Measurements from ENCODE around the gene CTSL. TPM values are rescaled to one million over a fixed set of nuclear protein-coding genes. Genes with fewer than 3 reads are reported as not detected.

The CTSL gene
- total and polyA plus RNA-seq, 4 donors: 109 to 1,526 (median 213) TPM

DNA sequence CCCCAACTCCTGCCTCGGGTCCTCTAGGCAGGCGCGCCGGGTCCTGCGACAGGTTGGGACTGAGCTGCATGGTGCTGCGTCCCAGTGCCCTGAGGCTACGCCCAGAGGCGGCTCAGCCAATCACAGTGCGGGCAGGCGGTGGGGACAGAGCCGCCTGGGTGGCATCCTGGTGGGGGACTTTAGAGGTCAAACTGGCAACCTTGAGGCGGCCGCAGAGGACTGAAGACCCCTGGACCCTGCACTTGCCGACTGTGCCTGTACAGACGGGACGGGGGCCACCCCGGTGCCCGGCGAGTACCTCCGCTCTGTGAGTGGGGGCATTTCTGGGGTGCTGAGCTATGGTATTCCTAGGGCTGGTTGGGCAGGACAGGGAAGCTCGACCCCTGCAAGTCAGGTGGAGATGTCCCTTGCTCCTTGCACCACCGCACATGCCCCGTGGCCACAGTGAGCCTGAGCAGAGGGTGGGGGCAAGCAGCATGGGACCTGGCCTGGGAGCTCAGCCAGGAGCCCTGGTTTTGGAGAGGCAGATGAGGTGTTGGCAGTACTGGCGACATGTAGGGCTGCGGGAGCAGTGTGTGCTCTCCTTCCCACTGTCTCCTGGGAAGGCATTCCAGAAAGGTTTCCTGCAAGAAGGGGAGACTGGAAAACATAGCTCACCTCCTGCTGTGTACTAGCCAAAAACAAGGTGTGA is 45.5 kb downstream of the CTSL start:
- ATAC-seq (ENCODE audit: insufficient read depth, low FRiP score) (no peak), DNase-seq (no peak)
- no peaks in the 10 kb centered on the region for H3K27me3 ChIP-seq (ENCODE audit: control insufficient read depth in 3 of 3, insufficient read depth in 3 of 3, low read length in 2 of 3)
- peaks cover 0 to 4% (median 0%) of the 10 kb centered on the region in 5 donors for H3K4me1 ChIP-seq (ENCODE audit: control insufficient read depth in 5 of 5, insufficient read depth in 5 of 5, low read length in 5 of 5)
- H3K4me3 ChIP-seq: no peak overlapping the region
- no peak overlapping the region for H3K27ac ChIP-seq (ENCODE audit: low read depth in 1 of 2, low read length in 1 of 2)
- H3K9ac ChIP-seq (ENCODE audit: insufficient read depth in 1 of 2, low read length in 2 of 2): no peak overlapping the region
- H3K9me3 ChIP-seq (ENCODE audit: control insufficient read depth in 4 of 4, insufficient read depth in 3 of 4, low read length in 3 of 4): peaks cover 0 to 1% (median 0%) of the 10 kb centered on the region in 4 donors
- H3K36me3 ChIP-seq (ENCODE audit: control insufficient read depth in 4 of 4, insufficient read depth in 4 of 4, low read length in 4 of 4): no peaks in the 10 kb centered on the region
- TF ChIP-seq, protein P1, sequence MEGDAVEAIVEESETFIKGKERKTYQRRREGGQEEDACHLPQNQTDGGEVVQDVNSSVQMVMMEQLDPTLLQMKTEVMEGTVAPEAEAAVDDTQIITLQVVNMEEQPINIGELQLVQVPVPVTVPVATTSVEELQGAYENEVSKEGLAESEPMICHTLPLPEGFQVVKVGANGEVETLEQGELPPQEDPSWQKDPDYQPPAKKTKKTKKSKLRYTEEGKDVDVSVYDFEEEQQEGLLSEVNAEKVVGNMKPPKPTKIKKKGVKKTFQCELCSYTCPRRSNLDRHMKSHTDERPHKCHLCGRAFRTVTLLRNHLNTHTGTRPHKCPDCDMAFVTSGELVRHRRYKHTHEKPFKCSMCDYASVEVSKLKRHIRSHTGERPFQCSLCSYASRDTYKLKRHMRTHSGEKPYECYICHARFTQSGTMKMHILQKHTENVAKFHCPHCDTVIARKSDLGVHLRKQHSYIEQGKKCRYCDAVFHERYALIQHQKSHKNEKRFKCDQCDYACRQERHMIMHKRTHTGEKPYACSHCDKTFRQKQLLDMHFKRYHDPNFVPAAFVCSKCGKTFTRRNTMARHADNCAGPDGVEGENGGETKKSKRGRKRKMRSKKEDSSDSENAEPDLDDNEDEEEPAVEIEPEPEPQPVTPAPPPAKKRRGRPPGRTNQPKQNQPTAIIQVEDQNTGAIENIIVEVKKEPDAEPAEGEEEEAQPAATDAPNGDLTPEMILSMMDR (IDR thresholded peaks at IDR 0.05; ENCODE audit: control extremely low read depth, extremely low read depth): no peak
- 63 to 65% methylated on average over 24 to 25 of the region's 25 CpGs for WGBS, 2 donors

DNA sequence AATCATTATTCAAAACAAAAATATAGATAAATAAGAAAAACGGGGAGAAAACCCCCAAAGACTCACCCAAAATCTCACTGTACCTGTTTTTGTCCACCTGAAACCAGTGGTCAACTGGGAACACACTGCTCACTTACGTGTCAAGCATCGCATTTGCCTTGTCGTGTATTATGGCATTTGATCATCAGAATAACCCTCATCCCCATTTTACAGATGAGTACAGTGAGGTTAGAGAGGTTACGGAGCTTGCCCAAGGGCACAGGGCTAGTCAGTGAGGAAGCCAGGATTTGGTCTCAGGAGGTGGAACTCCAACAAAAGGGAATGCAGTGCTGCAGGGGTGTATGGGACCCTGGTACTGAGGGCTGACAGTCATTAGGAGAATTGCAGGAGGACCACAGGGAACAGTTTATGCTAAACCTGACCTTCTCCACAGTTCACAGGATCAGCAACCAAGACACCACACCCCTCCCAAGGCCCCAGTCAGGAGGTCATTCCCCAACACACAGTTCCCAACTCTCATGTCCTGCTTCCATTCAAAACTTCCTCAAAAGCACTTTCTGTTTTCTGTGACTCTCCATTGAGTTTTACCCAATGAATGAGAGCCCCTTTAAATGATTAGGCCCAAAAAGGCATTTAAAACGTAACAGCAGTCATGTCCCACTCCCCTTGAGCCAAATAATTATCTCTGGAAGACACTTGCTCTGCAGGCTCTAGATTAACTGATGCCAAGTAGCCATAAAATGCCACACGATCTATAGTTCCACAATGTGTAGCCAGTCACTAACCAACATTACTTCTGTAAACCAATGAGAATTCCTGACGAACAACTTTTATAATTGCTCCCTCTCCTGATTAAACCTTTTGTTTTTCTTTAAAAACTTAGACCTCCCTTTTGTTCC is 50.8 kb downstream of the CTSL start:
- ATAC-seq (ENCODE audit: insufficient read depth, low FRiP score): no peak
- Histone ChIP-seq H3K4me3 (no peak overlapping the region), H3K9me3 (ENCODE audit: control insufficient read depth in 4 of 4, insufficient read depth in 3 of 4, low read length in 3 of 4) (peaks cover 0 to 1% (median 0%) of the 10 kb centered on the region in 4 donors), H3K27me3 (ENCODE audit: control insufficient read depth in 3 of 3, insufficient read depth in 3 of 3, low read length in 2 of 3) (no peaks in the 10 kb centered on the region), H3K4me1 (ENCODE audit: control insufficient read depth in 5 of 5, insufficient read depth in 5 of 5, low read length in 5 of 5) (no peaks in the 10 kb centered on the region), H3K9ac (ENCODE audit: insufficient read depth in 1 of 2, low read length in 2 of 2) (no peak overlapping the region), H3K27ac (ENCODE audit: low read depth in 1 of 2, low read length in 1 of 2) (no peak overlapping the region), H3K36me3 (ENCODE audit: control insufficient read depth in 4 of 4, insufficient read depth in 4 of 4, low read length in 4 of 4) (no peaks in the 10 kb centered on the region)
- 88 to 94% methylated on average over 8 of the region's 8 CpGs for WGBS, 2 donors
- TF ChIP-seq, protein P1 (IDR thresholded peaks at IDR 0.05; ENCODE audit: control extremely low read depth, extremely low read depth): no peak
- DNase-seq: no peak

DNA sequence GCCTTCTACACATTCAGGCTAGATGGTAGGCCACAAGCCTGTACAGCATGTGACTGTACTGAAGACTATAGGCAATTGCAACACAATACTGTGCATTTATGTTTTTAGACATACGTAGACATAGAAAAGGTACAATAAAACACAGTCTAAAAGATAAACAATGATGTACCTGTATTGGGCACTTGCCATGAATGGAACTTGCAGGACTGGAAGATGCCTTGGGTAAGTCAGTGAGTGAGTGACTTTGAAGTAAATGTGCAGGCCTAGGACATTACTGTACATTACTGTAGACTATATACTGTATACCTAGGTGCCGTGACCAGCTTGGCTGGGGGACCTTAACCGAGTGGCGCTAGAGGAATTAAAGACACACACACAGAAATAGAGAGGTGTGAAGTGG is 53.1 kb downstream of the CTSL start:
- no peaks in the 10 kb centered on the region for H3K4me1 ChIP-seq (ENCODE audit: control insufficient read depth in 5 of 5, insufficient read depth in 5 of 5, low read length in 5 of 5)
- no peak overlapping the region for H3K9ac ChIP-seq (ENCODE audit: insufficient read depth in 1 of 2, low read length in 2 of 2)
- WGBS, 2 donors: 94 to 97% methylated on average over 4 of the region's 4 CpGs
- H3K27me3 ChIP-seq (ENCODE audit: control insufficient read depth in 3 of 3, insufficient read depth in 3 of 3, low read length in 2 of 3): no peaks in the 10 kb centered on the region
- DNase-seq: no peak
- ATAC-seq (ENCODE audit: insufficient read depth, low FRiP score): no peak
- no peak overlapping the region for H3K27ac ChIP-seq (ENCODE audit: low read depth in 1 of 2, low read length in 1 of 2)
- no peak overlapping the region for H3K4me3 ChIP-seq
- no peaks in the 10 kb centered on the region for H3K9me3 ChIP-seq (ENCODE audit: control insufficient read depth in 4 of 4, insufficient read depth in 3 of 4, low read length in 3 of 4)
- H3K36me3 ChIP-seq (ENCODE audit: control insufficient read depth in 4 of 4, insufficient read depth in 4 of 4, low read length in 4 of 4): no peaks in the 10 kb centered on the region
- TF ChIP-seq, protein P1 (IDR thresholded peaks at IDR 0.05; ENCODE audit: control extremely low read depth, extremely low read depth): no peak

Other genes with a start within 250 kb of the CTSL start
- gene DAPK1, start 228.3 kb upstream of the CTSL start, total RNA-seq: 100 to 1,000 TPM; 155 to 301 TPM
- 10 to 100 TPM; 33.0 to 33.4 TPM for gene DAPK1, start 228.3 kb upstream of the CTSL start, polyA plus RNA-seq
- not detected for gene SPATA31E1, start 156.8 kb downstream of the CTSL start, total RNA-seq
- not detected for gene SPATA31E1, start 156.8 kb downstream of the CTSL start, polyA plus RNA-seq
- not detected for gene SPATA31C1, start 191.8 kb downstream of the CTSL start, total RNA-seq
- gene SPATA31C1, start 191.8 kb downstream of the CTSL start, polyA plus RNA-seq: not detected
- gene CDK20, start 248.4 kb downstream of the CTSL start, total RNA-seq: 10 to 100 TPM in 1 of 2 donors, 1 to 10 TPM in 1; 9.0 to 15.1 TPM
- gene CDK20, start 248.4 kb downstream of the CTSL start, polyA plus RNA-seq: 1 to 10 TPM; 5.9 to 9.9 TPM

All from lung (tissue), 12 donors.